Measurements from ENCODE around the gene CROCC2.

The CROCC2 gene

DNA sequence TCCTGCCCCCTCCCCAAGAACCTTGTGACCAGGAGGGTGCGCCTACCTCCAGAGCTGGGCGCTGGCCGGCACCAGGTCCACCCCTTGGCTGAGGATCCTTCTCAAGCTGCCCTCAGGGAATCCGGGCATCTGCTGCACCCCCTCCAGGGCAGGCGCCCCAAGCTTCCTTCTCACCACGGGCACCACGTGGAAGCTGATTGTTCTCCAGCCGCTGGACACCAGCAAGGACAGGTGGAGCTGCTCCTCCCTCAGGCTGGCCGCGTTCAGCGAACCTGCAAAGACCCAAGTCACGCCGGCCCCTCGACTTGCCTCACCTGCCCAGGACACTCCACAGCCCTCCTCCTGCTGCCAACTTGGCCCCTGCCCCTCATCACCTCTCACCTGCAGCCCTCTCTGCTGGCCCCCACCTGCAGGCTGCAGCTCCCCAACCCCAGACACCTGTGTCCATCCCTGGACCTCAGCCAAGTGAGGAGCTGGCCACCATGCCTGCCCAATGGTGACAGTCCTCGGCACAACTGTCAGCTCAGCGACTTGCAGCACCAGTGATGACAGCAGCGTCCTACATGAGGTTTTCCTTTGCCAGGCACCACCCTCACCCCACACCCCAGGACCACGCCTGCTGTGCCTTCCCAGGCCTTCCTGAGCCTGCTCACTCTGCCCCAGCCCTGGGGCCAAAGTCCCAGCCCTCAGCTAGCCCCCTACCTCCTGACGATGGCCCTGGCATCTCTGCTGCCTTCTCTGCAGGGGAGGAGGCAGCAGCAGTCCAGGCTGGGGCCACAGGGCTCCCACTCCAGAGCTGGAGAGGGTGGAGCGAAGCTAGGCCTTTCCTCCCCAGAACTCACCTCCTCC lies 14.4 kb upstream of the CROCC2 start:
- DNase-seq (ENCODE audit: low read depth, low spot score), result no peak

DNA sequence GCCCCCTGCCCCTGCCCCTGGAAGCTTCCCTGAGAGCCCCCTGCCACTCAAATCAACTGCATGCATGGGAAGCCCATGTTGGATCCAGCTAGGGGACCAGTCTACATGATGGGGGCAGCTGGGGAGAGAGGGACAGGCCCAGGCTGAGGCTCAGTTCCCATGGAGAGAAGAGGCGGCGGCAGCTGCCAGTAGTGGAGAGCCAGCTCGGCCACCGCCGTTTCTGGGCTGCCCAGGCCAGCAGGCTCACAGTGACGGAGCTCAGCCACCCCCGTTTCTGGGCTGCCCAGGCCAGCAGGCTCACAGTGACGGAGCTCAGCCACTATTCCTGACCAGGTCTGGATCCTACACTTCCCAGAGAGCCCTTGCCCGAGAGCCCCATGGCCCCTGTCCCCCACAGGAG lies 13.8 kb upstream of the CROCC2 start:
- DNase-seq (ENCODE audit: low read depth, low spot score), result no peak

DNA sequence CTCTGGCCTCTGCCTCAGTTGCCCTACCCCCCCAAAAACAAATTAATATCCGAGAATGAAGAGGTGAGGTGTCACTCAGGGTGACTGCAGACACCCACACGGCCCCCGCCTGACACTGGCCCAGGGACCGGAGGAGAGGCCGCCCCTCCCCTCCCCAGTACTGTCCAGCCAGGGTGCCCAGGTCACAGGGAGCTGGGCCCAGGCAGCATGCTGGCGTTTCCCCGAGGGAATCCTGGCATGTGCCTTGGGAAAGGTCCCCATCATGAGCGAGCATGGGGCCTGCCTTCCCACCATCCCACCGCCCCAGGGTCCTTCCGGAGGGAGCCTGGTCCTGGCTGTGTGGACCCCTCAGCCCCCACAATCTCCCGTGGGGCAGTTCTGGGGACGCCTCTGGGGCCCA lies 13.2 kb upstream of the CROCC2 start:
- DNase-seq (ENCODE audit: low read depth, low spot score), result no peak

DNA sequence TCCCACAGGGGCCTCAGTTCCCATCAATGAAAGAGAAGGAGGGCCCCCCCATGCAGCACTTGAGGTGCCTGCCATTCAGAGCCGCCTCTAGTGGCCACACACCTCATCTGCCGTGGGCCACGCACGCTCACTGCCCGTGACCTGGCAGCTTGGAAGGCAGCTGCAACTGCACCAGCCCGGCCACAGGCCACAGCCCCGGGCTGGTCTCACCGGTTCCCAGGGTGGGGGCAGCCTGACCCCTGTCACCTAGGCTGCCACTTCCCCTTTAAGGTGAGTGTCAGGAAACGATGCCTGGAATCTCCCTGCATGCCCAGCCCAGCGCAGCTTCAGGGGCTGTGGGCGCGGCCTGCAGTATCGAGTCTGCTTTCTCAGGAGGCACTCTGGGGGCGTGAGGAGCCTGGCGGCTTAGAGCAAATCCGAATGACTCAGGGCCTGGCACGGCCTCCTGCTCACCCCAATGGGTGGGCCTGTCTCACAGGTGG lies 12.7 kb upstream of the CROCC2 start:
- peak; percentile 12 for DNase-seq (ENCODE audit: low read depth, low spot score)

DNA sequence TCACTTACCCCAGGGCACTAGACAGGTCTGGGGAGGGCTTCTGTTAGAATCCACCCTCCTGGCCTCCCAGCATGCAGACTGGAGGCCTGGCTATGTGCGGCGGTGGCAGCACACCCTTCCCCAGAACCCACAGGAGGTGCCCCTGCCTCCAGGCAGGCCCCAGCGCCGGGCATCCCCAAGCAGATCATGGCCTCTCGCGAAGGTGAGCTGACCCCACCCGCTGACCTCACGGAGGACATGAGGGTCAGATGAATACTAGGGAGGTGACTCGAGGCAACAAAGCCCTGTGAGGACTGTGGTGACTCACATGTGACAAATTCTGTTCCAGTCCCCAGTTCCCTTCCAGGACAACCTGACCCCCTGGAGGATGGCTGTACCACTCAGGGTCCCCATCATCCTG lies 12.1 kb upstream of the CROCC2 start:
- no peak for DNase-seq (ENCODE audit: low read depth, low spot score)

DNA sequence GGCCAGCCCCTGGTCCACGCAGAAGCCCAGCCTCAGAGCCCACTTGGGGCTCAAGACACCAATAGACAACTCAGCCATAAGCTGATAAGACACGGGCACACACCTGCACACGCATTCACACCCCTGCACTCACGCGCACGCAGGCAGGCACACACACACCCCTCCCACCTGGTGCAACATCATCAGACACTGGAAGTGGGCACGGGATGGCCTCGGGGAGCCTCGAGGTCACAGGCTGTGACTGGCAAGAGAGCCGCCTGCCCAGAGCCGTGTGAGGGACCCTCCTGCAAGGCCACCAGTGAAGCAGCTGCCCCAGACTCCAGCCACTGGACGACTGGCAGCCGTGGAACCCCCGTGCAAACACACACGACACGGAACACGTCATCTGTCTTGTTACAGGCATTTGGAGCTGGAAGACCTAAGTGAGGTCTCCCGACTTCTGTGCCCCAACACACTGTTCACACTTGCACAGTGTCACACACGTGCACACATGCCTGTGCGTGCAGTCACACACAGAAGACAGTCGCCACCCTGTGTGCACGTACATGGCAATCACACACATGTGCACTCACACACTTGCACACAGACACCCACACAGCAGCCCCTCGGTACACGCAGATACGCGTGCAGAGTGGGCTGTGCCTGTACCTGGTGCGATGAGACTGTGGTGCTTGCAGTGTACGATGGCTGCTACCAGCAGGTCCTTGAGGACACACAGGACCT lies 11.1 kb upstream of the CROCC2 start:
- no peak for DNase-seq (ENCODE audit: low read depth, low spot score)

DNA sequence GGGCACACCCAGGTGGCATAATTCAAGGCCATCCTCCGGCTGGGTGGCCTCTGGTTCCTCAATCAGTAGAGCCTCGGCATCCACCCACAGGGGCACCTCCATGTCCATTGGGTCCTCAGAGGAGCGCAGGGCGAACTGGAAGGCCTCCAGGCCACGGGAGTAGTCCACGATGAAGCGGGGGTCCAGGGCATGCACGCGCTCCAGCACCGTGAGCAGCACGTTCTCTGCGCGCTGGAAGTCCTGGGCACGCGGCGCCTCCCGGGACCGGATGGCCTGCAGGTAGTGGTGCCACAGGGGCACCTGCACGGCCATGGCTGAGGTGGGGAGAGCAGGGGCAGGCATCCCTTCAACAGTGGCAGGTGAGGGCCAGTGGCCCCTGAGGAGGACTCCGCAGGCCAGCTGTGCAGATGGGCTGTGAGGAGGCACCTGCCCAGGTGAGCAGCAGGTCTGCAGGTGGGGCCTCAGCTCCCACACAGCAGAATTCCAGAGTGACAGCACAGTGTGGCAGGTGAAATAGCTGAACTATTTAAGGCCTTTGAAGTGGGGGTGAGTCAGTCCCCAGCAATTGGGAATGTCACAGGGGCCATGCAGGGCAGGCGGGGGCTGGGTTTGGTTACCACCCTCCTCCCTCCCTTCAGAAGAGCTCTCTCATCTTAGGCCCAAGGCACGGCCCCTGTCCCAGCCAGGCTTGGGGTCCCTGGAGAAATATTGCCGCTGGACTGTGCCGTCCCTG lies 10.3 kb upstream of the CROCC2 start, which contains the start of gene MAB21L4:
Gene MAB21L4, minus strand, starts transcription at position 501 of the 733 bp plus-strand sequence. Its CDS starts 159 bp downstream, at position 342.
- no peak for DNase-seq (ENCODE audit: low read depth, low spot score)

DNA sequence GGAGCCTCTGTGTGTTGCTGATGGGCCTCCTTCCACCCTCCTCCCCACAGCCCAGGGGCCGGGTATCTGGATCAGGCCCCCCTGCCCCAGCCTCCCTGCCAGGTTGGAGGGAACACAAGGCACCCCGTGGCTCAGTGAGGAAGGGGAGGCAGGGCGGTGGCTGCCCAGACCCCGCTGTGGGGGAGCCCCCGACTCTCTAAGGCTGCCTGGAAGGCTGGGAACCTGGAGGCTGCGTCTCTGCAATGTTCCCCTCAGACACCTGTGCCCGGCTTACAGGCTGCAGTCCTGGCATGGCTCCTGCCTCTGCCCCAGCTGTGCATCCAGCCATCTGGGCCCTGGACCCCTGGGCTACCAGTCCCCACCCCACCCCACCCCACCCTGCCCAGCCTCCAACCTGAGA lies 9.7 kb upstream of the CROCC2 start:
- DNase-seq (ENCODE audit: low read depth, low spot score), result no peak

DNA sequence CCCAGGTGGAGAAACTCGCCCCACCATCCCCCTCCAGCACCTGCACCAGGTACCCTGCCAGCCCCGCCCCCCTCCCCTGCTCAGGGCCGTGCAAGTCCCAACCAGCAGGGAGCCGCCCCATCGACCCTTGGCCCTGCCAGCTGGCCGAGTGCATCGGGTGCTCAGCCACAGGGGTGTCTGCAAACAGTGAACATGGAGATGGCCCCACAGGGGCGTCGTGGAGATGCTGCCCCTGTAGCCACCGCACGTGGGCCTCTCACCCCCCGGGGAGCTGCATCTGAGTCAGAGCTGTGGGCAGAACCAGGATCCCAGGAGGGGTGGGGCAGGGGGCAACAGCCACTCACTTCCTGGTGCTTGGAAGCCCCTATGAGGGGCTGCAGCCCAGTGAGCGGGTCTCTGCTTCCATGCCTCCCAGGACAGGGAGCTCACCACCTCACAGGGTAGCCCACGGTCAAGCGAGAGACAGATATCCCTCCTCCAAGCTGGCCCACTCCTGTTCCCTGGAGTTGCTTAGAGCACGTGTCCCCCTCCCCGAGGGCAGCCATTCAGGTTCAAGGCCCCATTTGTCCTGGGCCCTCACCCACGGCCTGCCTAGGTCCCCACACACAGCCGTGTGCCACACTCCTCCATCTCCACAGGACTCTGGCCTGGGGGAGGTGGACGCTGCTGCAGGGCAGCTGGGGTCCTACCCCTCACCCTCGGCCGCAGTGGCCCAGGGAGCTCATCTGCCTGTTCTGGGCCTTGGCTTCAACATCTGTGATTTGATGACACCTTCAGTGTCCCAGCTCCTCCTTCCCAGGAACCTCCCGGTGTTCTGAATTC lies 9.1 kb upstream of the CROCC2 start:
- DNase-seq (ENCODE audit: low read depth, low spot score), result no peak

DNA sequence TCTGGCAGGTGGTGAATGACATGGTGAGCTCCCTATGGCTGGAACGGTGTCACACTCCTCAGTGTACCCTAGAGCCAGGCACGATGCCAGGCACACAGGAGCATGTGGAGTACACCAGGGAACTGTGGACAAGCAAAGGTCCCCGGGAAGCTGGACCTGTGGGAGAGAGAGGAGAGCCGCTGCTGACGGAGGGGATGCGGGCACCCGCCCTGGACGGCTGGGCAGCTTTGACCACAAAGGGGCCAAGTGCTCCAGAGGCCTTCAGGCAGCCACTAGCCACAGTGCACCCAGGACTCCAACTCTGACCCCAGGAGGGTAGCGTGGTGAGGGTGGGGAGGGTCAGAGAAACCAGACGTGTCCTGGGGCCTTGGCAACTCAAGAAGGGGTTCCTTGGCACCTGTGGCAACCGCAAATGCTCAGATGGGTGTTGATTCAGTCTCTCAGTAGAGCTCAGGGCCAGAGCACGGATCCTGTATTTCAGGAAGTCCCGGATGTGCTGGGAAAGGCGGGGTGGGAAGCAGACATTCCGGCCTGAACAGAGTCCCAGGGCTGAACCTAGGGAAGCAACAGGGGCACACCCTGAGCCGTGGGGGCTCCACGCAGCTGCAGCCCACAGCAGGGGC lies 7.9 kb upstream of the CROCC2 start:
- no peak for DNase-seq (ENCODE audit: low read depth, low spot score)

DNA sequence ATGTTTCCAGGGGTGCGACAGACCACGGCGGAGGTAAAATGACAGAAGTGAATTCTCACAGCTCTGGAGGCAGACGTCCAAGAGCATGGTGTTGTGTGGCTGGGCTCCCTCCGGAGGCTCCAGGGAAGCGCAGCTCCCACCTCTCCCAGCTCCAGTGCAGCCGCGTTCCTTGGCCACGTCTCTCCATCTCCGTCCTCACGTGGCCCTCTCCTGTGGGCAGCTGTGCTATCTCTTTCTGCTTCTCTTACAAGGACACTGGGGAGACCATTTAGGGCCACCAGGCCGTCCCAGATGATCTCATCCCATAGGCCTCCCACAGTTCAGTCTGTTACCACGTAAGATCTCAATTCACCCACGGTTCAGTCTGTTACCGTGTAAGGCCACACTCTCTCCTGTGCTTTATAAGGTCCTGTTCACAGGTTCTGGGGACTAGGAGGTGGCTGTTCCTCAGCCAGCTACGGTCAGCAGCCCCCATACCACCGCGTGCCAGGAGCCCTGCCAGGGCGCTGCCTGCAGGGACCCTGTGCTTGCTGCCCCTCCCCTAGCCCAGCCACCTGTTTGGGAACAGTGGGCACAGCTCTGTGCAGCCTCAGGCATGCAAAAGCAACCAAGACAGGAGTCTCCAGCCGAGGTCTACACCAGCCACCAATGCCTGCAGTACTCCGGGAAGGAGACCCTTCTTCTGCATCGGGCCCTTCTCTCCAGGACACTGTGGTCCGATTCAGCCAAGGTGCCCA lies 7.2 kb upstream of the CROCC2 start:
- no peak for DNase-seq (ENCODE audit: low read depth, low spot score)

DNA sequence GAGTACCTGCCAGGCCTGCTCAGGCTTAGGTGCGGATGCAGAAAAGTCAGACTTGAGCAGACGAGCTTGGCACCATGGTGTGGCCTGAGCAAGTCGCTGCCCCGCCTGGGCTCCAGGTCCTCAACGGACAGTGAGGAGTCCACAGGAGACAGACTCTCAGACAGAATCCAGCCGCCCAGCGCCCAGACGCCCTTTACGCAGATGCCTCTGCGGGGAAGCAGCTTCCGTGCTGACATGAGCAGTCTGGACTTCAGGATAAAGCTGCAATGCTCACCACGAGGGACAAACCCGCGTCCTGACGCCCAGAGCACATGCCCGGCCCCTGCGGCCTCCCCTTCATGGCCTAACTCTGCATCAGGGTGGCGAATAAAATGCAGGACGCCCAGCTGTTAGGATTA lies 6.7 kb upstream of the CROCC2 start:
- no peak for DNase-seq (ENCODE audit: low read depth, low spot score)

DNA sequence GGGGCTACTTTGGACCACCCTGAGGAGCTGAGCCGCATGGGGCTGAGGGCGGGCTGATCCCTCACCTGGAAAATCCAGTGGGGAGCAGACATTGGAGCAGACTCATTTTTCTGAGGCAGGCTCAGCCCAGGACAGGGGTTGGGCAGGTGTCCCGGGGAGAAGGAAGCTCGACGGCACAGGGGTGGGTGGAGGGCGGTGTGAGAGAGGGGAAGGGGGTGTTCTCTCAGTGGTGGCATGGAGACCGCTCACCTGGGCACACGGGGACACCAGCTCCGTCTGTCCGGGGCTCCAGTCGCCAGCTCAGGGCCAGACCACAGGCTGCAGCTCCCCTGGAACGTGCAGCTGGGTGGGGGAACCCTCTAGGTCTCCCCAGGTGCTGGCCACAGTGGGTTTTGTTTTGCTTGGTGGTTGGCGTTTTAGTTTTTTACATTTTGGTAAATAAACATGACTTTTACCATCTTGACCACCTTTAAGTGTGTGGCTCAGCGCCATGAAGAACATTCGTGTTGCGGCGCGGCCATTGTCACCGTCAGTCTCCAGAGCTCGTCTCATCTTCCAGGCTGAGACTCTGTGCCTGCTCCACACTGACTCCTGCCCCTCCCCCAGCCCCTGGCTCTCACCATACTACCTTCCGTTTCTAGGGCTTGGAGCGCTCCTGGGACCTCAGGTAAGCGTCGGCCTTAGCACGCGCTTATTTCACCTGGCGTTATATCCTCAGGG lies 5.8 kb upstream of the CROCC2 start:
- DNase-seq (ENCODE audit: low read depth, low spot score), result no peak

DNA sequence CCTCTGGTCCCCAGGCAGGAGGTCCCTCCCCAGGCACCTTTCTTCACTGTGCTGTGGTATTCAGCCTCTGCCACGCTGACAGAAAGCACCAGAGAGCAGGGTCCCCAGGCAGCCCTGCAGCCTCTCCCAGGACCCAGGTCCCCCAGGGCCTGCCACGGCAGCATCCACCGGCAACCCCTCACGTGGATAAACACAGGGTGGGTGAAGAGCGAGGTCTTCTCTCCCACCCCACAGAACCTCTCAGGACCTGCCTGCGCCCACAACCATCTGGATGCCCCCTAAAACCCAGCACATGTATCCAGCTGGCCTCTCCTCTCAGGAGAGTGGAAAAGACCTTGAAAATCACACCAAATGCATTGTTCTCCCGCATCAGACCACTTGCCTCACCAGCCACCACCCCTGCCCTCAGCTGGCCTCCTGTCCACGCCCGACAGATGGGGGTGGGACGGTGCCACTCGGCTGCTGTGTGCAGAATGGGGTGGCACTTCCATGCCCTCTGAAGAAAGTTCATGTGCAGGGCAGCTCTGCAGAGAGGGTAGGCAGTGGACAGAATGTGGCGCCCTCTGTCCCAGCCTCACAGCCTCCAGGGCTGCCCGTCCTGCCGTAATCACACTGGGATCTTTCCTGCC lies 4.0 kb upstream of the CROCC2 start:
- DNase-seq (ENCODE audit: low read depth, low spot score), result no peak

DNA sequence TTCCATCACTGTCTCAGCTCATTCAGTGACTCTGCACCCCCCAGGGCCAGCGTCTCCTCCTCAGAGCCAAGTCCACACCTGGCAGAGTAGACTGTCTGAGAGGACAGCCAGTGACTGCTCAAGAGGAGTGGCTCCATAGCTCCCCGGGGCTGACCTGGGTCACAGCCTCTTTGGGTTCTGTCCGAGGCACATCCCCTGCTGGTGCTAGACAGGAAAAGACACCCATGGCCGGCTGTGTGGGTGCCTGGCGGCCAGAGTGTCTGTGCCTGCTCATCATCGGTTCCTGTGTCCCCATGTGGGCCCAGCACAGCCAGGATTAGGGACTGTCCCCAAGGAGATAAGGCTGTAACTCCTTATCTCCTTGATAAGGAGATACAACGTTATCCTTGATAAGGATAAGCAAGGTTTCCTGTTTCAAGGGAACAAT lies 3.5 kb upstream of the CROCC2 start:
- DNase-seq (ENCODE audit: low read depth, low spot score), result no peak

DNA sequence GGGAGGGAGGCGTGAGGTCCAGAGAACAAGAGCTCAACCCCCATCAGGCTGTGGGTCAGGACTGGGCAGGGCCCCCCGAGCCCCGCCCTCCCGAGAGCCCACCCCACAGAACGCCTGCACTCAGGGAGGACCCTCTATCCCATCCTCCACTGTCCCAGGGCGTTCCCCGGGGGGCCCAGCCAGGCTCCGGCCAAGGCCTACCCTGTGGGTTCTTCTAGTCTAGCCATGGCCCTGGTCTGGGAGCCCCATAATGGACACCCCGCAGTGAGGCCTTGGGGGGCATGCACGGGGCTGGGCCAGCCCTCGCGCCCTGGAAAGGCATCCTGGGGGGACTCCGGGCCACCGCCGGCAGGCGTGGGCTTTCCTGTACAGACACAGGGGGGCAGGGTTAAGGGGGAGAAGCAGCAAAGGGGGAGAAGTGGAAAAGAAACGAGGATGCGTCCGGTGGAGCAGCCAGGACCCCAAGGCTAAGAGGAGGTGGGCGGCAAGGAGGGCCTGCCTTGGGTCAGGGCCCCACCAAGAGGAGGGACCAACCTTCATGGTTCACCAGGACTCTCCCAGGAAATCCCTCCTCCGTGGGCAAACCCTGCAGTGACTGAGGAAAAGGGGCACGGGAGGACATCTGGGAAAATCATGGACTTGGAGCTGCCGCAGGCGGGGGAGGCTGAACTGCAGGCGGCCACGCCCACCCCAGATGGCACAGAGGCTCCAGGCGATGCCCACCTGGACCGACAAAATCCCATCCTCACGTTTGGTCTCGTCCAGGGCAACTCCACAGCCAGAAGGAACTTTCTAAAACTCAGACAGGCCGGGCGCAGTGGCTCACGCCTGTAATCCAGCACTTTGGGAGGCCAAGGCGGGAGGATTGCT lies 2.7 kb upstream of the CROCC2 start:
- DNase-seq (ENCODE audit: low read depth, low spot score), result no peak

DNA sequence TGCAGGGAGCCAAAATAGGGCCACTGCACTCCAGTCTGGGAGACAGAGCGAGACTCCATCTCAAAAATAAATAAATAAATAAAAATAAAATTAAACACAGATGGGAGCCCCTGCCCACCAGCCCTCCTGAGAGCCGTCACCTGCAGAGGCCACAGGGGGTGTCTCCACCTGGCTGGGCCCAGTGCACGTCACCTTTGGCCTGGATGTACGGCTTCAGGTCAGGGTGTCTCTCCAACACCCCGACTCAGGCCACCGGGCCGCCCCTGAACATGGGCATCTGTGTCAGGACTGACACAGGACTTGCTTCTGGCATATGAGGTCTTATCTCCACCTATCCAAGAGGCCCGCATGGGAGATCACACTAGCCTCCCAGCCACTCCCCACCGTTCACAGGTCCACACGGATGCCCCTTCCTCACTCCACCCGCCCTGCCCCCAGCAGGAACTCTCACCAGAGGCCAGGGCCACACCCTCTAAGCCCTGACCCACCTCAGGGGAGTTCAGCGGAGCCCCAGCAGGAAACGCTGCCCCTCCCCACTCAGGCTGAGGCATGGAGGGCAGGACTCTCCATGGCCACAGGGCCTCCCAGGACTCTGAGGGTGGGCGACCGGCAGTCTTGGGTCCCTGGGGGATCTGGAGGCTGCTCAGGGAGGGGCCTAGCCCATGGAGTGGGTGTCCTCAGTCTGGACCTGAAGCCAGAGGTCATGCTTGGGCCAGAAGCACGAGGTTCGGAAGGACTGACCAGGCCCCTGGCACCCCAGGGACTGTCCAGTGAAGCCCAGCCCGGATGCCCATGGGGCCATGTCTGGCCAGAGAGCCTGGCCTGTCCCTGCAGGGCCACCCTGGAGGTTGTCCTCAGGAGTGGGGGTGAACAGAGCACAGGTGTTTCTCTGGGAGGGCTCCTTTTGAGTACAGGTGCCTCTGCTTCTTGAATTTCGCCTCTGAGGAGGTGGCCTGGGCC lies 1.6 kb upstream of the CROCC2 start:
- DNase-seq (ENCODE audit: low read depth, low spot score), result no peak

Measured in activated naive CD8-positive, alpha-beta T cell treated with anti-CD3 and anti-CD28 coated beads, Interleukin-2, amount 50 U/mL, for 16 hours (primary cell).